ENCODE measurements around the gene FRMD8. TPM values are rescaled to one million over a fixed set of nuclear protein-coding genes. Genes with fewer than 3 reads are reported as not detected.

Gene FRMD8
- total and polyA plus RNA-seq, 2 of the 8 experiments (the other 6 are each of a cell fraction or from before 2014, with no cell fraction given) = 15.0 to 19.2 TPM

DNA sequence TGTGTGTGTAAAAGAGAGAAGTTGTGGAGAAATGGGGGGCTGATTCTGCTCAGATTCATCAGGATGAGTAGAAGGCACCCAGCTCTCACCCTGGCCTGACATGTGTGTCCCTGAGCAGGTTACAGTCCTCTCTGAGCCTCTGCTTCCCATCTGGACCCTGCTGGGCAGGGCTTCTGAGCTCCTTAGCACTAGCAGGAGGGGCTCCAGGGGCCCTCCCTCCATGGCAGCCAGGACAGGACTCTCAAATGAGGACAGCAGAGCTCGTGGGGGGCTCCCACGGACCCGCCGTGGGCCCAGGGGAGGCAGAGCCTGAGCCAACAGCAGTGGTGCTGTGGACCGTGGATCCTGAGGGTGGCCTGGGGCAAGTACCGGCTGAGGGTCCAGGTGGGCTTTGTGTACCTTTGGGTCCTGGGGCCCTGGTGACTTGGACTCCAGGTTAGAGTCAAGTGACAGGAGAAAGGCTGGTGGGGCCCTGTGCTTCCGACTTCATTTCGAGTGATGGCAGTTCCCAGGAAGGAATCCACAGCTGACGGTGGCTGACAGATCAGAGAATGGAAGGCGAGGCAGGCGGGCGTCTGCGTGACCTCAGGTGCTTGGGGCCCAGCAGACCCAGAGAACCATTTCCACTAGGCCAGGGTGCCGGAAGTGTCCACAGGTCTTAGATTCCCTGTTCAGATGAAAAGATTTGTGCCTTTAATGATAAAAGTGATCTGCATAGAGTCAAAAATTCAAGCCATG lies 58.0 kb downstream of the FRMD8 start:
- Histone ChIP-seq H3K79me2 (ENCODE audit: control insufficient read depth in 1 of 2, insufficient read depth in 2 of 2, low read length in 2 of 2) (no peaks in the 10 kb centered on the region), H4K20me1 (replicated peaks in 1 of 2; ENCODE audit: control insufficient read depth in 1 of 2, insufficient read depth in 2 of 2, low read length in 2 of 2) (peaks cover 0 to 1% of the 10 kb centered on the region in 2 experiments)

More for the DNA sequence above, 58.0 kb downstream of the FRMD8 start:
- no peak overlapping the region for H3K18ac ChIP-seq (ENCODE audit: extremely low read depth, low read length)
- no peak overlapping the region for H3K27ac ChIP-seq (ENCODE audit: low read depth, low read length)
- H3K79me1 ChIP-seq (ENCODE audit: low read depth, low read length) = no peaks in the 10 kb centered on the region
- no peaks in the 10 kb centered on the region; a peak in 4 of 7 replicates for H3K4me1 ChIP-seq (replicated peaks in 1 of 4; ENCODE audit: control insufficient read depth in 3 of 4, insufficient read depth in 4 of 4, low read length in 3 of 4)
- TF ChIP-seq YY1 (IDR thresholded peaks at IDR 0.05; ENCODE audit: low read depth, low read length) (no peak), POLR2A (IDR thresholded peaks at IDR 0.05; ENCODE audit: control extremely low read depth in 1 of 2, low read depth in 2 of 2, low read length in 2 of 2) (no peak), JUN (IDR thresholded peaks at IDR 0.05; ENCODE audit: low read depth, low read length) (no peak), POLR2AphosphoS5 (IDR thresholded peaks at IDR 0.05; ENCODE audit: low read depth, low read length) (no peak), BRCA1 (IDR thresholded peaks at IDR 0.05; ENCODE audit: low read depth, low read length) (no peak), EZH2 (IDR thresholded peaks at IDR 0.05; ENCODE audit: low read depth, low read length, severe bottlenecking) (no peak), JUND (IDR thresholded peaks at IDR 0.05; ENCODE audit: low read length) (no peak), ATF3 (IDR thresholded peaks at IDR 0.05; ENCODE audit: insufficient read depth, low read depth, low read length) (no peak), SP1 (IDR thresholded peaks at IDR 0.05; ENCODE audit: low read depth, low read length) (no peak), SIX5 (IDR thresholded peaks at IDR 0.05; ENCODE audit: low read depth, low read length) (no peak)
- TF ChIP-seq, protein P1, sequence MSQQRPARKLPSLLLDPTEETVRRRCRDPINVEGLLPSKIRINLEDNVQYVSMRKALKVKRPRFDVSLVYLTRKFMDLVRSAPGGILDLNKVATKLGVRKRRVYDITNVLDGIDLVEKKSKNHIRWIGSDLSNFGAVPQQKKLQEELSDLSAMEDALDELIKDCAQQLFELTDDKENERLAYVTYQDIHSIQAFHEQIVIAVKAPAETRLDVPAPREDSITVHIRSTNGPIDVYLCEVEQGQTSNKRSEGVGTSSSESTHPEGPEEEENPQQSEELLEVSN (IDR thresholded peaks at IDR 0.05) = no peak
- H3K4me2 ChIP-seq (ENCODE audit: insufficient read depth in 1 of 2, low read depth in 2 of 2, low read length in 2 of 2) = no peak overlapping the region
- no peak overlapping the region for H3K23ac ChIP-seq (ENCODE audit: insufficient read length)
- DNase-seq (ENCODE audit: low read depth in 1 of 2, low spot score in 2 of 2) (no peak), FAIRE-seq (no peak)
- no peak overlapping the region for H2BK15ac ChIP-seq (ENCODE audit: low read length)
- no peak overlapping the region for H4K91ac ChIP-seq (replicated peaks; ENCODE audit: insufficient read length, low read length)
- POLR2A ChIA-PET (ENCODE audit: partially characterized antibody) = interaction anchor here (0.6 to 9.4 kb wide), 9 partner anchors 11 to 90 kb away, joined by 3 to 79 read pairs (median 7); partner anchors contain the start of genes MALAT1 and NEAT1
- H2BK5ac ChIP-seq (ENCODE audit: low read depth, low read length) = no peak overlapping the region
- no peak overlapping the region for H2BK120ac ChIP-seq (replicated peaks; ENCODE audit: low read depth, low read length)
- no peaks in the 10 kb centered on the region for H3K36me3 ChIP-seq (ENCODE audit: control insufficient read depth in 2 of 4, insufficient read depth in 4 of 4, low read length in 3 of 4)
- no peak overlapping the region for H4K8ac ChIP-seq (ENCODE audit: extremely low read depth, insufficient read depth, low read length)
- no peak overlapping the region for H2AFZ ChIP-seq (ENCODE audit: low read length)
- H3K23me2 ChIP-seq (ENCODE audit: low read depth, low read length) = no peaks in the 10 kb centered on the region; the same call in 1 of the 2 replicates
- no peak overlapping the region for H4K5ac ChIP-seq (ENCODE audit: insufficient read length, low read depth, low read length)
- no peaks in the 10 kb centered on the region for H3K27me3 ChIP-seq (replicated peaks in 1 of 4; ENCODE audit: control insufficient read depth in 3 of 4, extremely low read depth in 1 of 4, insufficient read depth in 3 of 4, low read length in 3 of 4)
- H3K9ac ChIP-seq (replicated peaks in 1 of 4; ENCODE audit: extremely low read depth in 1 of 4, low read depth in 3 of 4, low read length in 3 of 4) = no peak overlapping the region
- H3K4me3 ChIP-seq (ENCODE audit: extremely low read depth in 1 of 4, insufficient read depth in 2 of 4, low read depth in 3 of 4, low read length in 4 of 4) = no peak overlapping the region
- H2AK5ac ChIP-seq (ENCODE audit: low read depth, low read length) = no peak overlapping the region
- CTCF ChIA-PET (ENCODE audit: partially characterized antibody) = interaction anchor here (0.6 to 5.4 kb wide), 8 partner anchors 24 to 66 kb away, joined by 3 to 42 read pairs (median 4); no protein-coding TSS in a partner anchor
- 97% methylated on average over 14 of the region's 14 CpGs; no CpG with 5 or more reads in 1 of the 2 experiments for whole genome bisulfite sequencing, 2 experiments (ENCODE audit: extremely low coverage in 1 of 2, insufficient coverage in 1 of 2, insufficient read length in 1 of 2, insufficient replicate concordance in 2 of 2, low coverage in 1 of 2, low lambda C conversion rate in 2 of 2, missing lambda C conversion rate in 1 of 2)
- H2BK20ac ChIP-seq (ENCODE audit: low read length) = no peak overlapping the region
- no peak overlapping the region for H3K4ac ChIP-seq (replicated peaks; ENCODE audit: insufficient read length, low read depth, low read length)
- no peak overlapping the region for H3K14ac ChIP-seq (ENCODE audit: insufficient read length)
- no peak overlapping the region for H2BK12ac ChIP-seq (ENCODE audit: low read depth, low read length)
- H3K9me3 ChIP-seq (ENCODE audit: insufficient read depth in 2 of 2, low read depth in 1 of 2, low read length in 1 of 2) = no peaks in the 10 kb centered on the region
- no peak overlapping the region for H3K56ac ChIP-seq (replicated peaks; ENCODE audit: insufficient read length, low read depth, low read length)

Data from H1 (cell line).